ENCODE results near the gene DCLK1.

DCLK1 gene

DNA sequence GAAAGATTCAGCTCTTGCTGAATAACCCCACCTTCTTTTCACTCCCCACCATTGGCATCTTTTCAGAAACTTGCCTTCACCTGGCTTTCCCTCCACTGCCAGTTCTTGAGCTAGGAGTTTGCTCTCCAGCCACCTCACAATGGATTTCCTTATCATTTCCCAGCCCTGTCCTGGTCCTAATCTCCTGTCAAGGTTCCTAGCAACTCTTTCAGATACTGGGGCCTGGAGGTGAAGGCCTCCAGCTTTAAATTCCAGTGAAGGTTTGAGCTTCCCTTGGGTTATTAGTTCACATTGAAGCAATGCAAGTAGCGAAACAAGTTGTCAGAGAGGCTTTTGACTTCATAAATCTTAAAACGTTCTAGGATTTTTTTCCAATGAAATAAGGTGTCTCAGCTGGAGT is 333.9 kb downstream of the DCLK1 start:
- DNase-seq (ENCODE audit: insufficient read length, low spot score) (no peak), FAIRE-seq (no peak)

DNA sequence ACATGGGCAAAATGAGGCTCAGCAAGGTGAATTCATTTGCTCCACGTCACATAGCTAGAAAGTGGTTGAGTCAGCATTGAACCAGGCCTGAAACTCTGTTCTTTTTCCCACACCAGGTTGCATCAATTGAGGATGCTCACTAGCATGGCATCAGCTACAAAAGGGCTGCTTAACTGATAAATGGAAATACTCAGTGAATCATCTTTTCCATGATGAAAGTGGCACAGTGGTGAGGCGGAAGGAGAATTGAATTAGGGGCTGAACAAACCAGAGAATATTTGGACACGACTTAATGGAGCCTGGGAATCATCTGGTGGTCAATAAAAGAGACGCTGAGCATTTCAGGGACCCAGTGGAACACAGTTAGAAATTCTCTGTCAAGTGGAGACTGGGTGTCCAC is 334.6 kb downstream of the DCLK1 start:
- DNase-seq (ENCODE audit: insufficient read length, low spot score) (no peak), FAIRE-seq (no peak)

DNA sequence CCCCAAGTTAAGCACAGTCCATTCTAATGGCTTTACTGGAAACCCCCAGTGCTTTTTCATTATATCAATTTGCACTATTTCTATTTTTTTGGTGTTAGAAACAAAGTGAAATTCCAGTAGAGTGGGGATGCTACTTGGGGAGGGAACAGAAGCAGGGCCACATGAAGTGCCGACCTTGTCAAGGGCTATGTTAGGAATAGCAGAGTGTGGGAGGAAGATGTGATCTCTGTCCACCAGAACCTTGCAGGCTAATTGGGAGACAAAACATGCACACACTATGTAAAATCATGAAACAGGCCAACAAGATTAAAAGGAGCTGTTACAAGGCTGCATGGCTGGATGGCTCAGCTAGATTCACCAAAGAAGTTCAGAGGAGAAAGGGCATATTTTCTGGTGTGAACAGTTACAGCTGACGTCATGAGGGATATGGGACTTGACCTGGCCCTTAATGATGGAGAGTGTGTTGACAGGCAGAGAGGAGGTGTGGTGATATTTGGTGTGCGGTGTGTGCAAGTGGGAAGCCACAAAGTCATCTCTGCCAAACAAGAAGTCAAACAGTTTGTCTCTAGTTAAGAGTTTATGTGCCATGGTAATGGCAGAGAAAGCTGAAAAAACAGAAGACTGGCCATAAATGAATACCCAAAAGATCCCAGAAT is 336.3 kb downstream of the DCLK1 start:
- no peak for FAIRE-seq
- no peak for DNase-seq (ENCODE audit: insufficient read length, low spot score)

DNA sequence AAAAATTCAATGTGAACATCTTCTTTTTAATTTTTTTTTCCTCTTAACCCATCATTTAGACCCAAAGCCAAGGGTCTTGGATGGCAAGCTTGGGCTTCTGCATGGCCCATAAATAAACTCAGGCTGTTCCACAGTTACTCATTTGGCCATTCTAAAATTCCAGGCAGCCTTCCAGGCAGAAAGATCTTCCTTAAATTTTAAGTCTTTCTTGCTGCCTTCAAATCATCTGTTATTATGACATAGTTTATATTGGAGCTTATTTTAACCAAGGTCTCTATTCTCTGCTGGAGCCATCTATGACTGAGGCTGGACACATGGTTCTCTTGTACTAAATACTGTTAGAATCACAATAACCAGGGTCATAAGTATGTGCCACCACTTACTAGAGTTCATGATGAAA is 337.4 kb downstream of the DCLK1 start:
- FAIRE-seq: no peak

DNA sequence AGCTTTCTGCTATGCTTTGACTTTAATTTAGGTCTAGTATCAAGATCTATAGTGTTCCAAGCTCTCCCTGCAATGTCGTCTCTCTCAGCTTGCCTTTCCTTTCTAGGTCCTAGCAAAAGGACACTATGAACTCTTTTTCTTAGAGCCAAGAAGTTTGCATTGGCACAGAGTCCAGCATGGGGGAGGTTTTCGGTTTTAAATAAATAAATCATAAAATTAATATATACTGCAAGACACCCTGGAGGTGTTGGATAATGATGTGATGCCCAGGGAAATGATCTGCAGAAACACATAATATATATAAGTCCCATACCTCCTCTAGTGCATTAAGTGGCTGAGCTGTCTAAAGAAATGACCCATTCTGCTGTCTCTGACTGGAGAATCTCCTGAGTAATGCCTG is 338.3 kb downstream of the DCLK1 start:
- DNase-seq (ENCODE audit: insufficient read length, low spot score) (no peak), FAIRE-seq (no peak)

More for the DNA sequence above, 337.4 kb downstream of the DCLK1 start:
- no peak for DNase-seq (ENCODE audit: insufficient read length, low spot score)

DNA sequence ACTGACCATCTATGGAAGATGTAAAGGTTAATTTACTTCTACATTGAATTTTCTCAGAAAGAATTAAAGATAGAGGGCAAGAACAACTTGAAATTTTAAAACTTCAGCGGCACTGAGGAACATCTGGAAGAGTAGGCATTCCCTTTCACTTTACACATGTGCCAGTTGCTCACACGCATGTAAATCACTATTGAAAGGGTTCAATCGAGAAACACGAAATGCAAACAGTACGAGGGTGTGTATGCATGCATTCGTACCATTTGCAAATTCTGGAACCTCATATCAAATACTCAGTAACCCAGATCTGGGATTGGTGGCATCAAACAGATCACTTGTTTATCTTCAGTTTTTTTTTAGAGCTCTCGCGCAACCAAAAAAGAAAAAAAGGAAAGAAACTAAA is 339.2 kb downstream of the DCLK1 start:
- no peak for FAIRE-seq

DNA sequence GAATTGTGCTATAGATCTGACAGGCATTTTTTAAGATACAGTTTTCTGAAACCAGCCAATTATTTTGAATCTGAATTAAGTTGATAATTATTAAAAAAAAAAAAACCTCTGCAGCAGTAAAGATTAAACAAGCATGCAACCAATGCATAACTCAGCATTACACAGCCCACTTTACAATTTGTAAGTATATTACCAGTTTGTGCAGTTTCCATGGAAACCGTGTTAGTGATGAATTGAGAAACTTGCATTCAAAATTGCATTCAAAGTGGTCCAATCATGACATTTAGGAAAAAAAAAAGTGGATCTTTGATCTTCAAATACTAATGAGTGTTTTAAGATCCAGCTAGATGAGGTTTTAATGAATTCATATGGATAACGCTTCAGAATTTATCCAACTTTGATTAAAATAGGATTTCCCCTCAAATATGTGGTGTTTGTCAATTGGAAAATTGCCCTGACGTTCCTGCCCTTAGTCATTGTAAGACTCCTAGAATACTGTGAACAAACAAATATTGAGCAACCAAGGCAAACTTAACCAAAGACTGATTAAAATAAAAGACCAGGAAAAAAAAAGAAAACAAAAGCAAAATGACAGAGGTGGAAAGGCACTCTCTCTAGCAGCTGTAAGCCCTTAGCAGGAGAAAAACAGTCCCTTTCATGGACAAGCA is 339.9 kb downstream of the DCLK1 start:
- DNase-seq (ENCODE audit: insufficient read length, low spot score): no peak
- no peak for FAIRE-seq

More for the DNA sequence above, 339.2 kb downstream of the DCLK1 start:
- DNase-seq (ENCODE audit: insufficient read length, low spot score): no peak

DNA sequence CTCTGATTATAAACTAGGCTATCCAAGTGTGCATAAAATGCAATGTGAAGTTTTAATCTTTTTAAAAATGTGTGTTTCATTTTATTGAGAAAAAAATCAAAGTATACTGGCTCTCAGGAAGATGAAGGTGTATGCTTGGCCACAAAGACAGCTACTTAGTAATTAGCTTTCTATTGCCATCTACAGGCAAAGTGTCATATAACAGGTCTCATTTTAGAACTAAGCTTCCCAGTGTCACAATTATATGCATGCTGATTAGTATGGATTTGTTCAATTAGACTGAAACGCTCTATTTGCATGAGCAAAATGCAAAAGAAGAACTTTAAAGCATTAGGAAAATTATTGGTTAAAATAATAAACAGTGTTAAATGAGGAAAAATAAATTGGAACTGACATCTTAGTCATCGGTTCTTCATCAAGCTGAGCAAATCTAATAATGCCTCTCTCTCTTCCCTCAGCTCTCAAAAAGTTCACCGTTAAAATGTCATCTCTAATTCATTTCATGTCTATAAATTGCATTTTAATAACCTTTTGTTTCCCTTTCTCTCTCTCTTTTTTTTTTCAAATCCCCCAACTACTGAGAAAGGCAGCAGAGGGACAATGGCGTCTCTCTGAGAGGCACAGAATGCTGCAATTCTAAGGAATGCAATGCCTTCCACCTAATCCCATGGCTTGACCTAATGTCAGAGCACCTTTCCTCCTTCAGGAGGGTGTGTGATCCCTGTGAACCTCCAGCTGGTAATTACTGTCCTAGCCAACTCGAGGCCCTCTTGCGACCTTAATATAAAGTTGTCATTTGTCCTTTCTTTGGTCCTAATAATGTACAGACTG is 341.6 kb downstream of the DCLK1 start:
- FAIRE-seq (no peak), DNase-seq (ENCODE audit: insufficient read length, low spot score) (peak; percentile 18)

DNA sequence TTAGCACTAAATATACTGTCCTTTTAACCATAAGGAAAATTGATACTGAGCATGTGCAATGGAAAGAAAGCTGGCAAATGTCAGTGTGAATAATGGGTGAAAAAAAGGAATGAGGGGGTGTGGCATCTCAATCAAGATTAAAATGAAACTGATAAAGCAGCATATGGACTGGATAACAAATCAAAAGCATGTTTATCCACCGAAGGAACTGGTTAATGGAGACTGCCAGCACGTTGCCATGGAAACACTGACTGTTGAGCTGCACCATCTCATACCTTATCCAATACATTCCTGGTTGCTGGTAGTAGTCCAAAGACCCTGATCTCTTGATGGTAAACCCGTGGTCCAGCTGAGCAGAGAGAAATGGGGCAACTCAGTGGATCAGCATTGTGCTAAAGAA is 343.2 kb downstream of the DCLK1 start:
- FAIRE-seq: no peak

DNA sequence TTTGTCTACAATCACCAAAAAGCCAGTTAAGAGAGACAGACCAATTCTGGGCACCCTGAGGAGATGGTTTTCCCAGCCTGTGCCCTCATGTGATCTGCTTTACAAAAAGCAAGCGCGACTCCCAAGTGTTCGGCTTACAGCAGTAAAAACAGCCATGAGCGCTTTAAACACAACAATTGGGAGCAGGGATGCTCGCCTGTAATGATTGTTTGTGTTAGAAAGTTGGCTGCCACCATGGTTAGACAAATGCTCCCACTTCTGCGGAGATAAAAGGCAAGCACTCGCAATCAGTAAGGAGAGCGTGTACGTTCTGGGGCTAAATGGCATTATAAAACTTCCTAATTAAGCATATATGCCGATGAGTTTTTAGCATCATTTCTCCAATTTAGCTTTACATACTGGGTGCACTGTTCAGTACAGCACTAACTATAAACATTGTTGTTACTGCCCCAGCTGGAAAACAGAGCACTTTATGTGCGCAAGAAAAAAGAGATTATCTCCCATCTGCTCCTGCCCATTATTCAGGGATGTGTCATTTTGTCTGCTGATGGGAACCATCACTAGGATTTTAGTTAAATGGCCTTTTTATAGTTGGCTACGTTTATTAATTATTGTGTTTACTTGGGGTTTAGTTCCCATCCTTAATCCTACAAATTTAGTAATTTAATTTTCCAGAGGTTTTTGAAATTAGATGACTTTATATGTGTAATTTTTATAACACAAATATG is 345.4 kb downstream of the DCLK1 start:
- no peak for FAIRE-seq
- DNase-seq (ENCODE audit: insufficient read length, low spot score): no peak

More for the DNA sequence above, 343.2 kb downstream of the DCLK1 start:
- DNase-seq (ENCODE audit: insufficient read length, low spot score): no peak

DNA sequence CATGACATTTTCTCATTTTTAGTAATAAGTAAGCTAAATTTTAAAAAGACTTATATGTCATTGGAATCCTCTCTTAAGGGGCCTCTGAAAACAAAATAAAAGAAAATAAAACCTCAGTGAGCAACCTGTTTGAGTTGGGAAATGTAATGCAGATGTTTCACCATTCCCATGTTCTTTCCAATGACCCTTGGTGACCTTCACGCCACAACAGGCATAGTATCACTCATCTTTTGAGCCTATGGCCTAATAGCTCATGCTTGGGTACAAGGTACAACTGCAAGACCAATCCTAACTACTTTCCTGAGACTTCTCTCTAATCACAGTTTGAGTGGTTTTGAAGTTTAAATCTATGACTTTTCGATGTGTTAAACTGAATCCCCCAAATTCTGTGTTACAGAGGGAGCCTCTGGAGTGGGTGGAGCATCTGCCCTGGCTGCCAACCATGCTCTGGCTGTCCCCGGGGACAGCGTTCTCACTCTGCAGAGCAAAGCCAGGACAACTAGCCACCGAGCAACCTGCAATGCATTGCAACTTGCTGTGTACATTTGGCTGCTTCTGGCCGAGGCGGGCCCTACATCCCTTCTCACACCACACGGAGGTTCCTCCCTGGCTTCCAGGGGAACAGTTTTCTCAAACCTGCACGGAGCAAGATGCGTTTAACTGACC is 346.8 kb downstream of the DCLK1 start:
- FAIRE-seq (no peak), DNase-seq (ENCODE audit: insufficient read length, low spot score) (no peak)

DNA sequence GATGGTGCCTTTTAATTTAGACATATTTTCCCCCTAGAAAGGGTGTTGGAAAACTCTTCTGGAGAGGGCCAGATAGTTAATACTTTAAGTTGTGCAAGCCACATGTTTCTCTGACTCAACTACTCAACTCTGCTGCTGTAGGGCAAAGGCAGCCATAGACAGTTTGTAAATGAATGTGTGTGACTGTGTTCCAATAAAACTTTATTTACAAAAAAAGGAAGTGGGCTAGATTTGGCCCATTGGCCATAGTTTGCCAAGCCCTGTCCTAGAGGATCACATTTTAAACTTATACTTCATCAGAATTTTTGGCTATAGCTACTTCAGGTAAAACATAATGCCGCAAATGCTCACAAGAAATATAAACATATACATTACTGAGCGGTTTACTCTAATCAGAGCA is 348.4 kb downstream of the DCLK1 start:
- no peak for FAIRE-seq
- no peak for DNase-seq (ENCODE audit: insufficient read length, low spot score)

DNA sequence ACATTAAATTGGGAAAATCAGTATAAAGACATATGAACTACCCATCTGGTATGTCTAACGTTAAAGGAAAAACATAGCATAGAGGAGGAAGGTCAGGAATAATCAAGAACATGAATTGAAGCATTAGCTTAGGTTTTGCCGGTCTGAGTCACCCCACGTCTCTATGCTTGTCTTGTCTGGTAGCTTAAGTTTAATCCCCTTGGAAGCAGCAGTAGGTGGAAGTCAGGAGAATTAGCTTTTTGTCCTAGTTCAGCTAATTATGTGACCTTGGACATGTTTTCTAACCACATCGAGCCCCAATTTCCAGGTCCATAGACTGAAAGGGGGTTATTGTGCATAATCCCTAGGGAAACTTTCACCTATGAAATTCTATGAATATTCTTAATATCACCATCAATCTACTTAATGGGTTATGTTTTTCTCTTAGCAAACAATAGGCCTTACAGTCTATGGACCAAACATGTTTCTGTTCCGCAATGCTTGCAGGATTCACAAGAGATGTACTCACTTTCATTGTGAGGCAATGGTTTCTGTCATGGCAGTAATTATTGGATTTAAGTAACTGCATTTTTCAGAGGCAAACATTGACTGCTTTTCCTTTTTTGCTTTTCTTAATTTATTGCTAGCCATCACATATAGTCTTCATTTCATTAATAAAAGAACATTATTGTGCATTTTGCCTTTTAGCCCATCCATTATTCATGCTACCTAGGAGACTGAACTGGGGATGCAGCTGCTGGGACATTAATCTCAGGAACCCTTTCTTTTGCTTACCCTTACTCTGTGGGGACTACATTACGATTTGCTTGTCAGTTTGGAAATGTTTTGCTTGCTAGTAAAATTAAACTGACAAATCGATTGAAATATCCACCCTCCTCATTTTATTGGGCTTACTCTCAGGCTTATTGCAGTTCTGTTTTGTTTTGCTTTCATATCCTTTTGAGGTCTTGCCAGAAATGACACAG is 349.9 kb downstream of the DCLK1 start:
- FAIRE-seq: no peak

DNA sequence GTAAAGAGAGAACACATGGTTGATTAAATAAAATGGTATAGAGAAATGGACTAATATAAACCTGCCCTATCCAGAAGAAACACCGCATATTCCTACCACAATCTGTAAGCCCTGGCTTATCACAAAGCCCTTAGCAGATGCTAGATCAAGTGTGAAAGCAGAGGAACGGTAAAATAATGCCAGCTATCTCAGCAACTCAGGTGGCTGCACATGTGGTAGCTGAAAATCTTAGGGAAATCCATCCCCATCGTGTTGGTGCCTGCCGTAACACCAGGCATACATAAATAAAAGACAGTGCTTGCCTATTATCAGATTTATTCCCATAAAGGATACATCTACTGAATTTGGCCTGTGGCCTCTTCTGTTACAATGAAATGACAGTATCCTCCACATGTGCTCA is 350.6 kb downstream of the DCLK1 start:
- no peak for FAIRE-seq
- DNase-seq (ENCODE audit: insufficient read length, low spot score): no peak

More for the DNA sequence above, 349.9 kb downstream of the DCLK1 start:
- no peak for DNase-seq (ENCODE audit: insufficient read length, low spot score)

DNA sequence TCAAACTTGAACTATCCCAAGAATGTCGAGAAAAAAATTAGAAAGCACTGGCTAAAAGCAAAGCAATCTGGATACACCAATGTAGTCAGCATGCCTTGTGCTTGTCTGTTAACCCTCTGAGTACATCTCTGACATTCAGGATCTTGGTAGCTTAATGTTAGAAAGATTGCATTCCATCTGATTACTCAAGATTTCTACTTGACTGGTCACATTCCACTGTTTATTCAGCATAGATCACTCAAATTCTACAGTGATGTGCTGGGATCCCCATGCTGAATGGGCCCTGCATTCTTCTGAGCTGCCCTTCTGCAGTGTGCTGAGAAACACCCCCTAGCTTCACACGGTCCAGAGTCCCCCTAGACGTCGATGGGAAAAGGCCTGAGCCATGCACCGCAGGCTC is 359.3 kb downstream of the DCLK1 start:
- FAIRE-seq: no peak
- DNase-seq (ENCODE audit: insufficient read length, low spot score): peak; percentile 54

DNA sequence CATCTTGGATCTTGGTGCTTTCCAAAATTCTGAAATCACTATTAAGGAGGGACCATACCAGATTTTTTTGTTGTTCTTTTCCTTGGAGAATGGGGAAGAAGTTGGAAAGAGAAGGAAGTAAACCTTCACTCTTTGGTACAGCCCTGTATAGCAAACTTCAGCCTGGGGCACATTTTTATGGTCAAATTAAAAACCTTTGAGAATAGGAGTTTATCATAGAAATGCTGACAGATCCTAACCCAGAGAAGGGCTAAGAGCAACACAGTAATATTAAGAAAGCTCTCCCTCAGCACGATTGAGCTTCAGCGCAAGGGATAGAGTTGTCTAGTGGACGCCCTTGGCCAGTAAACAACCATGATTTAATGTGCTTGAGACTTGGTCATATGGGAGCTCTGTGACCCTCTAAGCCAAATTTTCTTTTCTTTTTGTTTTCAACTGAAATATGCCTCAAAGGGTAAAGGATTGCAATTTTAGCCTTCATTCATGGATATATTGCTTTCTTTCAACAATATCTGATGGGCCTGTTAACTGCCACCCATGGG is 360.4 kb downstream of the DCLK1 start:
- FAIRE-seq (no peak), DNase-seq (ENCODE audit: insufficient read length, low spot score) (no peak)

DNA sequence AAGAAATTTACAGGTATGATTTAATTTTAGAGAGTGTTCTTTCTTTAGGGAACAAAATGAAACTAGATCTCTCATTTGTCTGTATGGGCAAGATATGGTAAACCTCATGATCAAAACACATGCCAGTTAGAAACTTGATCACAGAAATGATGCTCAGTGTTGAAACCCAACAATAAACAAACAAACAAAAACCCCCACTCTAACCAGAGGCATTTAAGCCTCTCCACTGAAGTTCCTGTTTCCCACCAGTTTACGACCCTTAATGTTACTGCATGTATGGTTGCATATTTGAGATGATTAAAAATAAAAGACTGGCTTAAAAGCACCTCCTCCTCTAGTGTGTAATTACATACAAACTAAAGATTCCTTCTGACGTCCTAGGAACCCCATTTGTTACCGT is 361.4 kb downstream of the DCLK1 start:
- FAIRE-seq (no peak), DNase-seq (ENCODE audit: insufficient read length, low spot score) (no peak)

DNA sequence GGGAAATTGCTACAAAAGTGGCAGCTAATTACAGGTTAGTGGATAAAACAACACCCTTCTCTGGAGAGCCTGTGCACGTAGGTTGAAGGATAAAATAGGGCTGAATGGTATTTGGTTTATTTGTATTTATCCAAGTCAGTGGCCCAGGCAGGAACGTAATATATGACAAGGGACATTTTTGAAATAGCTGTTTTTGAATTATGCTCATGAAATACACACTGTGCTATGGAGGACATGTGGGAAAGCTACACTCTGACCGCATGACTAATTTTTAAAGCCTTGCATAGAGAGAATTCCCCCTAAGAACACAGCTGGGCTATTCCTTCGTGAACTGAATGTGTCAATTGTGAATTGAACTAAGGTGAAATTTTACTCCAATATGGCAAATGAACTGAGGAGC is 362.6 kb downstream of the DCLK1 start:
- DNase-seq (ENCODE audit: insufficient read length, low spot score) (no peak), FAIRE-seq (no peak)

DNA sequence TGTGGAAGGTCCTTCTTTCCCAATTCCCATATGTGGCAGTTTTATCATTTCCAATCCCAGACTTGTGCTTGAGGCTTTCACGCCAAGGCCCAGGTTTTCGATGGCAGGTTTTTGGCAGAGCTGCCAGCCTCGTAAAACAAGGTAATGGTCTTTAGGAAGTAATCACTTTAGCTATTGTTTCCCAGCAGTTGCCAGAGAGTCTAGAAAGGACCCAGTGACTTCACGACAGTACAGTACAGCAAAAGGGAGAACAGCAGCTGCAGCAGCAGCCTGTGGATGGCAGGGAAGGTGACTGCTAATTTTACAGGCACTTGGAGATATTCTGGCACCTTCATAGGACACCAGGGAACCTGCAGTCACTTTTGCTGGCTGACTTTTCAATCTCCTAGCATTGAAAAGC is 363.1 kb downstream of the DCLK1 start:
- no peak for FAIRE-seq

More for the DNA sequence above, 363.1 kb downstream of the DCLK1 start:
- no peak for DNase-seq (ENCODE audit: insufficient read length, low spot score)

All from HTR-8/SVneo (cell line).